Hematopoietic multipotent progenitor cell treated with erythropoietin and hydrocortisone succinate and interleukin-3 and kit ligand, for 4 days (in vitro differentiated cells): Measurements from ENCODE around the gene BMP10.
"Not testable (repeated sequence)": the region's sequence is repeated elsewhere in the genome, so short reads cannot be mapped to it uniquely, and the experiment has no call there.

Experiments used
- DNase-seq: peaks from one replicate; pipeline ENCODE4 v3.0.0-alpha.2; 2015

Gene BMP10, protein sequence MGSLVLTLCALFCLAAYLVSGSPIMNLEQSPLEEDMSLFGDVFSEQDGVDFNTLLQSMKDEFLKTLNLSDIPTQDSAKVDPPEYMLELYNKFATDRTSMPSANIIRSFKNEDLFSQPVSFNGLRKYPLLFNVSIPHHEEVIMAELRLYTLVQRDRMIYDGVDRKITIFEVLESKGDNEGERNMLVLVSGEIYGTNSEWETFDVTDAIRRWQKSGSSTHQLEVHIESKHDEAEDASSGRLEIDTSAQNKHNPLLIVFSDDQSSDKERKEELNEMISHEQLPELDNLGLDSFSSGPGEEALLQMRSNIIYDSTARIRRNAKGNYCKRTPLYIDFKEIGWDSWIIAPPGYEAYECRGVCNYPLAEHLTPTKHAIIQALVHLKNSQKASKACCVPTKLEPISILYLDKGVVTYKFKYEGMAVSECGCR

GRCh38 chr2:68871159-68871764 lies at the start of gene BMP10:
Gene BMP10, minus strand, starts transcription at chr2:68871397. Its CDS starts 39 bp downstream, at chr2:68871358.
- DNase-seq = no peak

- DNase-seq = no peak
These were observed 49.4 kb upstream of the BMP10 start for GRCh38 chr2:68920481-68921170.

GRCh38 chr2:68918497-68918896 lies 47.3 kb upstream of the BMP10 start:
- no peak for DNase-seq

- DNase-seq = no peak
These were observed 46.0 kb upstream of the BMP10 start for GRCh38 chr2:68917034-68917718.

DNA sequence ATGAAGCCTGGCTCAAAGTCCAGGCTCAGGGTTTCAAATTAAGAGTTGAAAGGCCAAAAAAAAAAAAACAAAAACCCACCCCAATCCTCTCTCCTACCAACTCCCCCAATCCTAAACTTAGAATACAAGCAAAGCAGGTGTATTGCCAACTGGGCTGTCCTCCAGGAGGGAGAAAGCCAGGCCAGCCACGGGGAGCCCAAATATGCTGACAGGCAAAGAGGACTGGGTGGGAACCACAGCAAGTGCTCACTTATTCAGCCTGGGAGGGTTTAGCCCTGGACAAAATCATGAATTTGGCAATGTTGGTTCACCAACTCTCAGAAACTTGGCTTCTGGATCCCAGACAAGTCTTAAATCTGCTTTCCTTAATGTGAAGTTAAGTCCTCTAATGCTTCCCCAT lies 45.0 kb upstream of the BMP10 start:
- no peak for DNase-seq

DNA sequence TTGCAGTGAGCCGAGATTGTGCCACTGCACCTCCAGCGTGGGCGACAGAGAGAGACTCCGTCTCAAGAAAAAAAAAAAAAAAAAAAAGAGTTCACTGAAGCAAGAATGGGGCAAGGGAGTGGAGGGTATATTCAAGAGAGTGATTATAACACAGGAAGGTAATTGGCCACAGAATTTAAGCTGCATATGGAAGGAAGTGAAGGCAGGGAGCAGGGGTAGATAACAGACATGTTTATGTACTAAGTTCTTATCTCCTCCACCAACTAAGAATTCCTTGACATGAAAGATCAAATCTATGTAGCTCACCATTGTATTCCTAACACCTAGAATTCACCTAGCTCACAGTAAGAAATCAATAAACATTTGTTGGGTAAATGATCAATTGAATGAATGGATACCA lies 44.2 kb upstream of the BMP10 start:
- DNase-seq = peak; percentile 54

DNA sequence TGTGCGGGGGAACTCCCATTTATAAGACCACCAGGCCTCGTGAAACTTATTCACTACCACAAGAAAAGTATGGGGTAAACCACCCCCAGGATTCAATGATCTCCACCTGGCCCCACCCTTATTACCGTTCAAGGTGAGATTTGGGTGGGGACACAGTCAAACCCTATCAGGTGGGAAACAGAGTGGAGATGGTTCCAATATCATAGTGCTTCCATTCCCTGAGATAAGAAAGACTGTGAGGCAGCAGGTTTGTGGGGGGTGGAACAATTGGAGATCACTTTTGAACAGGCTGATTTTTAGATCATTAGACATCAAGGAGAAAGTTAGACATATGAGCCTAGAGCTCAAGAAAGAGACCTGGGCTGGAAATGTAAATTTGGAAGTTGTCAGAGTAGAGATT lies 42.2 kb upstream of the BMP10 start:
- no peak for DNase-seq

- peak; percentile 74 for DNase-seq
These were observed 41.5 kb upstream of the BMP10 start for GRCh38 chr2:68912732-68913131.

GRCh38 chr2:68912111-68912510 lies 40.9 kb upstream of the BMP10 start:
- DNase-seq = no peak

DNA sequence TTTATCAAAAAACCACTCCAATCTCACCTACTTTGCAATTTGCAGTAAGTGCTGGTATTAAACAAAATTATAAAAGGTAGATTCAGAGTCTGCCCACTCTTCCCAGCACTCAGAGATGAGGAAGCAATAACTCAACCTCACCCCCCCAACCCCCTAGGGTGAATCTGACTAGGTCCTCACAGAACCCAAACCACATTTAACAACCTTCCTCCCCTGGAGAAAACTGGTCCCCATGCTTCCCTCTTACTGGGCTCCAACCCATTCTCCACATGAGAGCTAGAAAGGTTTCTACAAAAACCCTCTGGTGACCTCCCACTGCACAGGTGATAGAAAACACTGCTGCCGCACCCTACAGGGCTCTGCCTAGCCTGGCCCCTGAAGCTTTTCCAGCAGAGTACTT lies 40.5 kb upstream of the BMP10 start:
- DNase-seq = no peak

DNA sequence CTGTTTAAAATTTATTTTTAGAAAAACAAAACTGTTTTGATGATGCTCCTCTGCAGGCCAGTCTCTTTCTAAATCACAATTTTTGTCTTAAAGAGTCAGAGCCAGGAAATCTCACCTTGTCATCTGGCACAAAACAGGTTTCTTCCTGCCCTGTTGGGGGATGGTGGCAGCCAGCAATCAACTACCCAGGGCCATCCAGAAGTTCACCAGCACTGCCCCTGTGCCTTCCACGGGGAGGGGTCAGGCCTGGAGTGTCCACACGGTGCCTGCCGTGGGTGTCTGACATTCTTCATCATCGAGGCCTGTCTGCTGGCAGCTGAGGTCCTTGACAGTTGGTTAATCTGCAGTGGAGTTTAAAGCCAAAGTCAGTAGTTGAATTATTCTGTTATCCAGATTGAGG lies 40.0 kb upstream of the BMP10 start:
- no peak for DNase-seq

GRCh38 chr2:68909793-68910674 lies 38.8 kb upstream of the BMP10 start:
- peak; percentile 94 for DNase-seq

DNA sequence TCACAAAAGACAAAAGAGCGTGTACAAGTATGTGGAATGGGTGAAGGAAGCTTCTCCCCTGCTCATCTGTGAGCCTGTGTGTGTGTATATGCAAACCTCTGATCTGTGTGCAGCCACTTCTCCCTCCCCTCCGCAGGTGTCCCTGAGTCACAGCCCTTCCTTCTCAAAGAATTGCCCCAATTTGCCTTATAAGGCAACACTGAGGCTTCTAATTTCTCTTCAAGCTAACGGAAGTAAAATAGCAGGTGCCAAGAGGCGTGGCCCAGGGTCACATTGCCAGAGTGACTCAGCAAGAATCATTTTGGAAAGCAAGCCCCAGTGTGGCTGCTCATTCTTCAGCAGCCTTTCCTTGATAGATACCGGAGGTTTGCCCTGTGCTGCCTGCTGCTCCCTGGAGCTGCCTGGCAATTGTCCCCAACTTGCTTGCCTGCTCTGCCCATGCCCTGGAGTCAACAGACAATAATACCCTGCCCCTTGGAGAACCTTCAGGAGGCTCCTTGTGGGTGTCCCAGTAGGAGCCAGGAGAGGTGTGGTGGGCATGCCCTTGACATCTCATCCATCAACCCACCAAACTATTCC lies 37.3 kb upstream of the BMP10 start:
- DNase-seq = peak; percentile 96

GRCh38 chr2:68907920-68908253 lies 36.7 kb upstream of the BMP10 start:
- no peak for DNase-seq

GRCh38 chr2:68907232-68907919 lies 36.2 kb upstream of the BMP10 start:
- DNase-seq = no peak

DNA sequence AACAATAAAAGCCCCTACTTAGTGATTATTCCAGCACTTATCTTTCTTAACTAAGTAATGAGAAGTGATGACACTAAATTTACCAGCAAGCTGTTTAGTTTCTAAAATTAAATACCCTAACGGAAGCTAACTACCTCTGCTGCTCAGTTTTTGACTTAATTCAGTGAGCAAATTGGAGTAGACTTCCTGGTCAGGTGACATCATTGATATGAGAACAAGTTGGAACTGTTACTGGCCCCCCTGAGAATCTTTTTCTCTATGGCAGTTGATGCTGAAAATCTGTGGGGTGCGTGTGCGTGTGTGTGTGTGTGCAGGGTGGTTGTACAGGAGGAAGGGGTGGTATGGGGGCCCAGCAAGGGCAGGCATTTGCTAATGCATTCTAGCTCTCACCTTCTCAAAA lies 35.5 kb upstream of the BMP10 start:
- no peak for DNase-seq

DNA sequence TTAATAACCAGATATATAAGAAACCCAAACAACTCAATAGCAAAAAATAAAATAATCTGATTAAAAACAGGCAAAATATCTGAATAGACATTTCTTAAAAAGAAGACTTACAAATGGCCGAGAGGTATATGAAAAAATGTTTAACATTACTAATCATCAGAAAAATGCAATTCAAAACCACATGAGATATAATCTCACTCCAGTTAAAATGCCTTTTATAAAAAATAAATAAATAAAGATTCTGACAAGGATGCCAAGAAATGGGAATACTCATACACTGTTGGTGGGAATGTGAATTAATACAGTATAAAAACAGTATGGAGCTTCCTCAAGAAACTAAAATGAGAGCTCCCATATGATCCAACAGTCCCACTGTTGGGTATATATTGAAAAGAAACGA lies 33.9 kb upstream of the BMP10 start:
- DNase-seq = no peak

DNA sequence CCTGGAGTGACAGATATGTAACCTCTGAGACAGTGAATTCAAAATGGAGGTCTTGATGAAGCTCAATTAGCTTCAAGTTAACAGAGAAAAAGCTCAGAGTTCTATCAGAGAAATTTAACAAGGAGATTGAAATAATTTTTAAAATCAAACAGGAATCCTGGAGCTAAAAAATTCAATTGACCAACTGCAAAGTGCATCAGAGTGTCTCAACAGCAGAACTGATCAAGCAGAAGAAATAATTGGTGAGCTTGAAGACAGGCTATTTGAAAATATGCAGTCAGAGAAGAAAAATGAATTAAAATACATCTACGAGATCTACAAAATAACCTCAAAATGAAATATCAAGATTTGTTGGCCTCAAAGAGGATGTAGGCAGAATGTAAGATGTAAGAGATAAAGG lies 30.4 kb upstream of the BMP10 start:
- DNase-seq = no peak

GRCh38 chr2:68901199-68901514 lies 30.0 kb upstream of the BMP10 start:
- DNase-seq = peak; percentile 44

DNA sequence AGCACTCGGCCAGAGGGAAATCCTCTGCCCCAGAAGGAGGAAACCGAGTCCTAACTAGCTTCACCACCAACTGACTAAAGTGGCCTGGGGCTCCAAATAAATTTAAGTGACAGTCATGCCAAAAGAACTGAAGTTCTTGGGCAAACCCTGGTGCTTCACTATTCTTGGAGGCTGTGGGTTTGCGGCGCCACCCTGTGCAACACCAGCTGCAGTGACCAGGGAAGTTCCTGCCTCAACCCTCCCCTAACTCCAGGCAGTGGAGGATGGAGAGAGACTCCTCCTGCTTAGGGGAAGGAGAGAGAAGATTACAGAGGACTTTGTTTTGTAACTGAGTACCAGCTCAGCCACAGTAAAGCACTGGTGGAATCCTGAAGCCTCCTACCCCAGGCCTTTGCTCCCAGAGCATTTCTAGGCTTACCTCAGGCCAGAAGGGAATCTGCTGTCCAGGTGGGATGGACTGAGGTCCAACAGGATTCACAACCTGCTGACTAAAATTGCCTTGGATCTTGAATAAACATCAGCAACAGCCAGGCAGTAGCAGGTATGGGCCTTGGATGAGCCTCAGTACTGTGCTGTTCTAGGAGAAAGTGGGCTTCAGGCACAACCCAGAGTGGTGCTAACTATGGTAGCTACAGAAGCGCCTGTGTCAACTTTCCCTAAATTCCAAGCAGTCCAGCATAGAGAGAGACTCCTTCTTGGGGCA lies 29.4 kb upstream of the BMP10 start:
- DNase-seq = no peak

GRCh38 chr2:68895981-68896380 lies 24.8 kb upstream of the BMP10 start:
- DNase-seq = not testable (repeated sequence)
